HL-60/S4 treated with retinoic acid at 250 ng/mL for 4 days and 3 days (cell line): Measurements from ENCODE around the gene DDX28.
"Not testable (repeated sequence)": the region's sequence is repeated elsewhere in the genome, so short reads cannot be mapped to it uniquely, and the experiment has no call there.

Experiments used
- in situ Hi-C: fragments of 300-500 bp; cut with MboI; formaldehyde crosslinking; loops from 2 replicates; pipeline ENCODE4 v1.7.0; 2022; ENCODE audit warnings: low sequenced_read_pairs

Gene DDX28

GRCh38 chr16:68037841-68038597, 15.0 kb upstream of the DDX28 start:
- in situ Hi-C loops = no loop called here

- in situ Hi-C loops = no loop called here
Measured at GRCh38 chr16:68035227-68035626, 12.2 kb upstream of the DDX28 start.

- in situ Hi-C loops = no loop called here
Measured at GRCh38 chr16:68033101-68033500, 10.1 kb upstream of the DDX28 start.

- in situ Hi-C loops = no loop called here
Measured at GRCh38 chr16:68031951-68032350, 8.9 kb upstream of the DDX28 start.

GRCh38 chr16:68030108-68030507, 7.1 kb upstream of the DDX28 start:
- in situ Hi-C loops = not testable (repeated sequence)

GRCh38 chr16:68028996-68029395, 6.0 kb upstream of the DDX28 start:
- in situ Hi-C loops = no loop called here

GRCh38 chr16:68022278-68022727, 729 bp downstream of the DDX28 start:
- in situ Hi-C loops = no loop called here

- in situ Hi-C loops = no loop called here
Measured at GRCh38 chr16:68021490-68021889, 1.5 kb downstream of the DDX28 start.

GRCh38 chr16:68019167-68019680, 3.8 kb downstream of the DDX28 start:
- in situ Hi-C loops = no loop called here

- in situ Hi-C loops = no loop called here
Measured at GRCh38 chr16:68015681-68016080, 7.4 kb downstream of the DDX28 start, which contains the start of gene DPEP2NB. TSS of gene DPEP2NB (minus strand) at chr16:68015911. CDS start at chr16:68015770, 141 bp downstream.

- in situ Hi-C loops = no loop called here
Measured at GRCh38 chr16:68013440-68013839, 9.6 kb downstream of the DDX28 start.

- in situ Hi-C loops = not testable (repeated sequence)
Measured at GRCh38 chr16:68009872-68010271, 13.2 kb downstream of the DDX28 start.

- in situ Hi-C loops = no loop called here
Measured at GRCh38 chr16:68009157-68009735, 13.8 kb downstream of the DDX28 start.

- in situ Hi-C loops = no loop called here
Measured at GRCh38 chr16:68005786-68006286, 17.2 kb downstream of the DDX28 start.

- in situ Hi-C loops = no loop called here
Measured at GRCh38 chr16:68005211-68005610, 17.8 kb downstream of the DDX28 start.

- in situ Hi-C loops = no loop called here
Measured at GRCh38 chr16:68003031-68003430, 20.0 kb downstream of the DDX28 start.

GRCh38 chr16:68000450-68000849, 22.6 kb downstream of the DDX28 start:
- in situ Hi-C loops = no loop called here

- in situ Hi-C loops = no loop called here
Measured at GRCh38 chr16:67999985-68000384, 23.0 kb downstream of the DDX28 start.

GRCh38 chr16:67998779-67999688, 24.0 kb downstream of the DDX28 start, which contains the start of gene DPEP2:
TSS of gene DPEP2 (minus strand) at chr16:67999484. CDS start at chr16:67993212, 6,272 bp downstream.
- in situ Hi-C loops = not testable (repeated sequence)

GRCh38 chr16:67998231-67998778, 24.7 kb downstream of the DDX28 start:
- in situ Hi-C loops = not testable (repeated sequence)
